ENCODE data around the gene RASSF7.

RASSF7 gene

DNA sequence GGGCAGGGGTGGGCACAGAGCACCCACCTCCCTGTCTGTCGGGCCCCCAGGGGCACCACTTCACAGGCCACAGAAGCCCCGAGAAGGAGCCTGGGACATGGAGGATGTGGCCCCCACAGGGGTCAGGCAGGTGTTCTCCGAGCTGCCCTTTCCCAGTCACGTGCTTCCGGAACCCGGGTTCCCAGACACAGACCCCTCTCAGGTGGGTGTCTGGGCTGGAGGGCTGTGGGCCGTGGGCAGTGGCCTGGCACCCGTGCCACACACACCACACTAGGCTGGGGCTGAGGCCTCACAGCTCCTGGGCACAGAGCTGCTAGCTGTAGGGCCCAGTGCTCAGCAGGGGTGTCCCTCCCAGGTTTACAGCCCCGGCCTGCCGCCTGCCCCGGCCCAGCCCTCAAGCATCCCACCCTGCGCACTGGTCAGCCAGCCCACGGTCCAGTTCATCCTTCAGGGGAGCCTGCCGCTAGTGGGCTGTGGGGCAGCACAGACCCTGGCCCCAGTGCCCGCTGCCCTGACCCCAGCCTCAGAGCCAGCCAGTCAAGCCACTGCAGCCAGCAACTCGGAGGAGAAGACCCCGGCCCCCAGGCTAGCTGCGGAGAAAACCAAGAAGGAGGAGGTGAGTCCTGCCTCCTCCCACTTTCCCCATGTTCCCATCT is 49.5 kb downstream of the RASSF7 start:
- DNase-seq (ENCODE audit: low read depth, low spot score) = no peak

DNA sequence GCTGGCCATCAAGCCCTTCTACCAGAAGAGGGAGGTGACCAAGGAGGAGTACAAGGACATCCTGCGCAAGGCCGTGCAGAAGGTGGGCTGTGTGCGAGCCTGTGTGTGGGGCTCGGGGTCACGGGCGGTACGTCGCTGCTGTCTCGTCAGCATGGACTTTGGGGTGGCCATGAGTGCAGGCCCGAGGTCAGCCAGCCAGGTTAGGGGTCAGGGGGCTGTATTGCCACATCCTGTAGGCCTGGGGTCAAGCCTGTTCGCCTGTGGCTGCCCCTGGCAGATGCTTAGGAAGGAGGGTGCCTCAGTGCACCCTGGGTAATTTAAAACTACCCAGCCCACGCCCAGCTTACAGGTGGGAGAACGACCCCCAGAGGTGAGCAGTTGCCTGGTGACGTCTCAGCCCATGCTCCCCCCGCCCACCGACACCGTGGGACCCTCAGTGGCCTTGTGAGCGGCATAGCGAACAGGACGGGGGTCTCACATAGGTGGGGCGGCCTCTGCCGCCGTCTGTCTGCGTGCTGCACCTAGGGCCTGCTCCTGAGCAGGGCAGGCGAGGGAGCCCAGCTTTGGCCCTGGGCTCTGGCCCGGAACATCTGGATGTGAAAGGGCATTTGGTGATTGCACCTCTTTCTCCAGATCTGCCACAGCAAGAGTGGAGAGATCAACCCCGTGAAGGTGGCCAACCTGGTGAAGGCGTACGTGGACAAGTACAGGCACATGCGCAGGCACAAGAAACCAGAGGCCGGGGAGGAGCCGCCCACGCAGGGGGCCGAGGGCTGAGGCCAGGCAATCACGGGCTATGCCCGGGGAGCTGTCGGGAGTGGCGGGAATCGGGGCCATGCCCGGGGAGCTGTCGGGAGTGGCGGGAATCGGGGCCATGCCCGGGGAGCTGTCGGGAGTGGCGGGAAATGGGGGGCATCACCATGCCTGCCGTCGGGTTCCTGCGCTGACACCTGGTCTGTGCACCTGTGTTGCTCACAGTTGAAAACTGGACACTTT is 50.5 kb downstream of the RASSF7 start:
- no peak for DNase-seq (ENCODE audit: low read depth, low spot score)

DNA sequence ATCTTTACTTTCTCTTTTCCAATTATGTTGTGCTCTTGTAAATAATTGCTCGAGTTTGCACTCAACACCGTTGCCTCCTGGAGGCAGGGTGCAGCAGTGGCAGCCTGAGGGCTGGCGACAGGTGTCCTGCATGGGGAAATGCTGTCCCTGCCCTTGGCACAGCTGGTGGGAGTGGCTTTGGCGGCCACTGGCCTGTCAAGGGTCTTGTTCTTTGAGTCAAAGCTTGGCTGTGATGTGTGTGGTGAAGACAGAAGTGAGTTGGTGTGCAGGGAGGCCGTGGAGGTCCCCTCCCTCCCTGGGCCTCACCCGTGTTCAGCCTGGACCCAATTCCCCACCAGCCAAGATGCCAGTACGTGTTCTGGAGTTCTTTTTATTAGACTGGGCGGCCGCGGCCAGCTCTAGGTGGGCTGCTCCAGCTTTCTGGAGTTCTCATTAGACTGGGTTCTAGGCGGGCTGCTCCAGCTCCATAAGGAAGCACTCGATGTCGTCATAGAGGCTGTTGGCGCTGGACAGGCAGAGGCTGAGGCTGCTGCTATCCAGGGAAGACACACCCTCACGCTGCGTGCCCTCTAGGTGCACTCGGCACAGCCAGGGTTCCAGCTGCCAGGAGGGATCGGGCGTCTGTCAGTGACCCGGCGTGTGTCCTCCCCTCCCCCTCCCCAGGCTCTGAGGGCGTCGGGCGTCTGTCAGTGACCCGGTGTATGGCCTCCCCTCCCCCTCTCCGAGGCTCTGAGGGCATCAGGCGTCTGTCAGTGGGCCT is 51.6 kb downstream of the RASSF7 start:
- no peak for DNase-seq (ENCODE audit: low read depth, low spot score)

DNA sequence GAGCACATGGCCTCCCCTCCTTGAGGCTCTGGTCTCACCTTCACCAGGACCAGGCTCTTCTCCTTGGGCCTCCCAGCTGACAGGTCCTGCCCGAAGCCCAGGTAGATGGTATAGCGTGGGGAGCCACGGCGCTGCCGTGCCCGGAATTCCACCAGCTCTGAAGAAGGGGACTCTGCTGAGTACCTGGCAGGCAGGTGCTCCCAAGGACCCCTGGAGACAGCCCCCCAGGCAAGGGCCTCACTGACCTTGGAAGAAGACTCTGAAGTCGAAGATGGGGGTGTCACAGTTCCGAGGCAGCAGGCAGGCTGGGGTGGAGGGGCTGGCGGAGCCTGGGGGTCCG is 52.2 kb downstream of the RASSF7 start:
- no peak for DNase-seq (ENCODE audit: low read depth, low spot score)

DNA sequence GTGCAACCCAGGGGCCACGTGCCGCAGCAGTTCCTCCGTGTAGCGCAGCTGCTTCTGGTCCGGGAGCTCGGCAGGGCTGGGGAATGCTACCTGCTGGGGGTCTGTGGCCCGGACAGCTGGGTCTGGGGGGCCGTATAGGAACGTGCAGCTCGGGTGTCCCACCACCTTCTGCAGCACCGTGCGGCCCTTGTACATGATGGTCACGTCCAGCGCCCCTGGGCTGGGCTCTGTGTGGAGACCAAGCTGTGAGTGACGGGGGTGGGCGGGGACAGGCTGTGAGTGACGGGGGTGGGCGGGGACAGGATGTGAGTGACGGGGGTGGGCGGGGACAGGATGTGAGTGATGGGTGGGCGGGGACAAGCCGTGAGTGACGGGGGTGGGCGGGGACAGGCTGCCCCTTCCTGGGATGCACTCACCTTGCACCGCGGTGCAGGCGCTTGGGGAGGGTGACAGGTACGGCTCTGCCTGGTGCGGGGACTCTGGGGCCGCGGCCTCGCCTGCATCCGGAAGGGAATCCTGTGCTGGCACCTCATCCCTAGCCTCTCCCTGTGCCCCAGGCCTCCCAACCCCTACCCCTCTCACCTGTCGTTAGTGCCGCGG is 52.7 kb downstream of the RASSF7 start:
- DNase-seq (ENCODE audit: low read depth, low spot score) = no peak

Measured in smooth muscle cell of the brain vasculature (primary cell).